Natural killer cell (primary cell): ENCODE results near the gene URM1. TPM values are rescaled to one million over a fixed set of nuclear protein-coding genes. Genes with fewer than 3 reads are reported as not detected.

Source experiments
- ATAC-seq, 3 donors: fragments of 150-1000 bp in 2 of 3; fragments of 200-7000 bp in 1 of 3; cut with Tn5 transposase; 1 replicate in 1 of 3; 2 replicates in 2 of 3; pipeline ENCODE4 v1.10.0; 2021; ENCODE audit warnings: mild to moderate bottlenecking in 2 of 3, moderate library complexity in 2 of 3
- DNase-seq, 2 donors: peaks; one replicate each; pipeline versions ENCODE4 v3.0.0 to v3.0.0-alpha.2; 2013 to 2021; ENCODE audit warnings: mixed read lengths in 1 of 2
- H3K27ac ChIP-seq: one replicate; pipeline ENCODE4 v1.5.1; 2013; ENCODE audit warnings: mild to moderate bottlenecking, low read length
- H3K27me3 ChIP-seq: one replicate; pipeline ENCODE4 v1.6.1; 2013; ENCODE audit warnings: low read length; ENCODE audit not compliant: control insufficient read depth, insufficient read depth
- H3K36me3 ChIP-seq: one replicate; pipeline ENCODE4 v1.6.1; 2013; ENCODE audit warnings: low read length; ENCODE audit not compliant: control insufficient read depth, insufficient read depth
- H3K4me1 ChIP-seq: one replicate; pipeline ENCODE4 v1.6.1; 2013; ENCODE audit warnings: low read length; ENCODE audit not compliant: control insufficient read depth, insufficient read depth
- H3K4me3 ChIP-seq: one replicate; pipeline ENCODE4 v1.5.1; 2013; ENCODE audit warnings: low read length
- H3K9me3 ChIP-seq: one replicate; pipeline ENCODE4 v1.6.1; 2013; ENCODE audit warnings: low read length; ENCODE audit not compliant: control insufficient read depth, insufficient read depth
- H3K27ac Mint-ChIP-seq, 2 donors: one replicate each; pipeline ENCODE4 v1.8.0; 2022; ENCODE audit warnings: mild to moderate bottlenecking in 2 of 2, mixed read lengths in 2 of 2, moderate library complexity in 1 of 2
- H3K27me3 Mint-ChIP-seq, 2 donors: one replicate each; pipeline ENCODE4 v1.8.0; 2022; ENCODE audit warnings: low read depth in 2 of 2, mixed read lengths in 2 of 2
- H3K36me3 Mint-ChIP-seq: one replicate; pipeline ENCODE4 v1.8.0; 2022; ENCODE audit warnings: mixed read lengths
- H3K4me1 Mint-ChIP-seq, 2 donors: one replicate each; pipeline ENCODE4 v1.8.0; 2022; ENCODE audit warnings: mixed read lengths in 2 of 2
- H3K4me3 Mint-ChIP-seq: one replicate; pipeline ENCODE4 v1.8.0; 2022; ENCODE audit warnings: mild to moderate bottlenecking, moderate library complexity, mixed read lengths
- H3K9me3 Mint-ChIP-seq, 2 donors: one replicate each; pipeline ENCODE4 v1.8.0; 2022; ENCODE audit warnings: mixed read lengths in 2 of 2
- CTCF ChIP-seq: fragments of 200-600 bp; IDR thresholded peaks from one replicate; pipeline ENCODE4 v1.8.0; 2022; ENCODE audit warnings: antibody characterized with exemption
- WGBS: methylation state at CpG from one replicate; pipeline ENCODE4 v1.1.7; 2013; ENCODE audit warnings: missing lambda C conversion rate; ENCODE audit not compliant: insufficient coverage; 5-methylcytosine and 5-hydroxymethylcytosine counted together
- intact Hi-C: fragments of 100-400 bp; cut with micrococcal nuclease; formaldehyde crosslinking; loops from one replicate; pipeline ENCODE4 v1.14.2; 2022
- total RNA-seq, 4 donors: library from RNA; stranded (reverse); fragments of 120-200 nt in 1 of 4; gene quantifications; one replicate each; pipeline versions ENCODE4 v1.2.3 to v1.2.4, GENCODE V29; 2013 to 2022

URM1 gene
- total RNA-seq, 3 donors from 2014 or later (not counting 1 experiment from before 2014, with no cell fraction given): 39.4 to 47.8 (median 46.7) TPM

GRCh38 chr9:128405780-128406171 lies 34.6 kb downstream of the URM1 start:
- Mint-ChIP-seq H3K36me3 (no peaks in the 10 kb centered on the region), H3K4me1 (no peaks in the 10 kb centered on the region), H3K4me3 (no peak overlapping the region), H3K9me3 (no peaks in the 10 kb centered on the region), H3K27me3 (peaks cover 0 to 12% of the 10 kb centered on the region in 2 donors), H3K27ac (no peak overlapping the region)
- no peak for TF ChIP-seq CTCF
- Histone ChIP-seq H3K9me3 (no peaks in the 10 kb centered on the region), H3K4me3 (no peak overlapping the region), H3K36me3 (no peaks in the 10 kb centered on the region), H3K4me1 (no peaks in the 10 kb centered on the region), H3K27me3 (peaks cover 2% of the 10 kb centered on the region), H3K27ac (no peak overlapping the region)
- ATAC-seq (no peak), DNase-seq (no peak)
- intact Hi-C loops: no loop called here
- WGBS: 80% methylated on average over 6 of the region's 7 CpGs

- Mint-ChIP-seq H3K4me3 (no peak overlapping the region), H3K36me3 (no peaks in the 10 kb centered on the region)
- 77% methylated on average over 9 of the region's 9 CpGs for WGBS
These were observed 35.7 kb downstream of the URM1 start for GRCh38 chr9:128406848-128407391.

GRCh38 chr9:128408963-128409431 lies 37.8 kb downstream of the URM1 start:
- H3K4me3 Mint-ChIP-seq: no peak overlapping the region
- H3K27me3 Mint-ChIP-seq: peaks cover 10 to 21% of the 10 kb centered on the region in 2 donors
- TF ChIP-seq CTCF: no peak
- H3K4me1 Mint-ChIP-seq: no peaks in the 10 kb centered on the region
- H3K27ac ChIP-seq: no peak overlapping the region
- peaks cover 2% of the 10 kb centered on the region for H3K27me3 ChIP-seq
- DNase-seq: no peak
- no peaks in the 10 kb centered on the region for H3K36me3 ChIP-seq
- ATAC-seq: no peak
- no peaks in the 10 kb centered on the region for H3K36me3 Mint-ChIP-seq
- H3K27ac Mint-ChIP-seq: no peak overlapping the region
- H3K4me1 ChIP-seq: no peaks in the 10 kb centered on the region
- no peaks in the 10 kb centered on the region for H3K9me3 ChIP-seq
- H3K9me3 Mint-ChIP-seq: no peaks in the 10 kb centered on the region
- no peak overlapping the region for H3K4me3 ChIP-seq
- WGBS: 41% methylated on average over 23 of the region's 26 CpGs
- intact Hi-C loops: no loop called here

More at GRCh38 chr9:128406848-128407391, 35.7 kb downstream of the URM1 start:
- no peak overlapping the region for H3K27ac ChIP-seq
- no peaks in the 10 kb centered on the region for H3K36me3 ChIP-seq
- no peaks in the 10 kb centered on the region for H3K4me1 Mint-ChIP-seq
- H3K27ac Mint-ChIP-seq: no peak overlapping the region
- no peaks in the 10 kb centered on the region for H3K4me1 ChIP-seq
- H3K27me3 Mint-ChIP-seq: peaks cover 6 to 18% of the 10 kb centered on the region in 2 donors
- H3K9me3 ChIP-seq: no peaks in the 10 kb centered on the region
- TF ChIP-seq CTCF: no peak
- ATAC-seq (no peak), DNase-seq (no peak)
- intact Hi-C loops: no loop called here
- H3K4me3 ChIP-seq: no peak overlapping the region
- H3K9me3 Mint-ChIP-seq: no peaks in the 10 kb centered on the region
- H3K27me3 ChIP-seq: peaks cover 2% of the 10 kb centered on the region

- Histone ChIP-seq H3K4me1 (no peaks in the 10 kb centered on the region), H3K36me3 (no peaks in the 10 kb centered on the region), H3K27ac (no peak overlapping the region), H3K4me3 (no peak overlapping the region), H3K27me3 (peaks cover 2% of the 10 kb centered on the region), H3K9me3 (no peaks in the 10 kb centered on the region)
- Mint-ChIP-seq H3K27ac (no peak overlapping the region), H3K36me3 (no peaks in the 10 kb centered on the region), H3K9me3 (no peaks in the 10 kb centered on the region), H3K4me3 (no peak overlapping the region), H3K27me3 (peaks cover 15 to 23% of the 10 kb centered on the region in 2 donors), H3K4me1 (no peaks in the 10 kb centered on the region)
- intact Hi-C loops: no loop called here
- 49% methylated on average over 8 of the region's 8 CpGs for WGBS
- DNase-seq (no peak), ATAC-seq (no peak)
- TF ChIP-seq CTCF: no peak
These were observed 38.3 kb downstream of the URM1 start for GRCh38 chr9:128409450-128409849.
